A549 (cell line): ENCODE results near the gene SPTBN4. TPM values are rescaled to one million over a fixed set of nuclear protein-coding genes. Genes with fewer than 3 reads are reported as not detected.
A peak's percentile ranks its signal among the peaks of the same experiment; 100 is the strongest.

Experiments used
- ATAC-seq, 2 experiments: fragments of 200-7000 bp in 1 of 2; fragments of >200 bp in 1 of 2; cut with Nextera tagmentation in 1 of 2; cut with Tn5 transposase in 1 of 2; 3 replicates each; pipeline versions ENCODE4 v1.8.0 to v1.9.1; 2018 to 2020; ENCODE audit warnings: mild to moderate bottlenecking in 1 of 2, moderate library complexity in 1 of 2
- CTCF ChIA-PET: fragments of 300-600 bp; sonication (Branson Sonifier 250); formaldehyde crosslinking; extraction: SDS; loops from one replicate; lab custom pipeline; 2021; ENCODE audit warnings: antibody characterized with exemption, inconsistent platforms; lab: Yijun Ruan, JAX
- POLR2A ChIA-PET: fragments of 350-600 bp; formaldehyde crosslinking; extraction: SDS; loops from one replicate; lab custom pipeline; 2021; ENCODE audit warnings: antibody characterized with exemption, inconsistent platforms; lab: Yijun Ruan, JAX
- DNase-seq, 2 experiments: peaks; one replicate each; pipeline versions ENCODE4 v3.0.0 to v3.0.0-alpha.2; 2011 to 2016; ENCODE audit warnings: low read depth in 1 of 2, low spot score in 1 of 2
- FAIRE-seq: peaks from 2 replicates; lab custom pipeline; 2011; peaks lifted over from hg19 to GRCh38; lab: Jason Lieb, UNC
- H3K27ac ChIP-seq, 2 experiments: fragments of >200 bp; sonication (Bioruptor Twin); formaldehyde crosslinking; 3 replicates each; pipeline ENCODE4 v1.5.1; 2016 to 2017
- H3K4me1 ChIP-seq: fragments of >200 bp; sonication (Bioruptor Twin); formaldehyde crosslinking; 3 replicates; pipeline ENCODE4 v1.6.1; 2016
- H3K4me2 ChIP-seq: fragments of >200 bp; sonication (Bioruptor Twin); formaldehyde crosslinking; 3 replicates; pipeline ENCODE4 v1.6.1; 2016
- H3K4me3 ChIP-seq: fragments of >200 bp; sonication (Bioruptor Twin); formaldehyde crosslinking; 3 replicates; pipeline ENCODE4 v1.5.1; 2016
- H3K9me3 ChIP-seq: fragments of >200 bp; sonication (Bioruptor Twin); formaldehyde crosslinking; 3 replicates; pipeline ENCODE4 v1.6.1; 2016
- CBX2 ChIP-seq: fragments of 200-600 bp; sonication (generic); IDR thresholded peaks from 2 replicates; pipeline ENCODE4 v1.6.1; 2016; ENCODE audit warnings: low read depth, mild to moderate bottlenecking, borderline replicate concordance
- CEBPB ChIP-seq, 2 experiments: fragments of >200 bp in 1 of 2; sonication (Bioruptor Twin) in 1 of 2; formaldehyde crosslinking in 1 of 2; IDR thresholded peaks; 2 replicates each; pipeline ENCODE4 v1.6.1; 2012 to 2016
- CHD4 ChIP-seq: fragments of 200-600 bp; sonication (generic); IDR thresholded peaks from 2 replicates; pipeline ENCODE4 v1.6.1; 2016; ENCODE audit warnings: antibody characterized with exemption, mild to moderate bottlenecking, borderline replicate concordance
- EP300 ChIP-seq, 2 experiments: fragments of >200 bp; sonication (Bioruptor Twin); formaldehyde crosslinking; IDR thresholded peaks; 2 replicates in 1 of 2; 3 replicates in 1 of 2; pipeline ENCODE4 v1.6.1; 2016 to 2017
- ESRRA ChIP-seq: fragments of 150-350 bp; IDR thresholded peaks from 2 replicates; pipeline ENCODE4 v1.6.1; 2014; ENCODE audit warnings: mild to moderate bottlenecking, low read length, borderline replicate concordance
- FOSB ChIP-seq: fragments of 250-450 bp; sonication (Bioruptor Pico); IDR thresholded peaks from 2 replicates; pipeline ENCODE4 v1.5.0; 2020; ENCODE audit warnings: mild to moderate bottlenecking, moderate library complexity
- FOSL2 ChIP-seq, 2 experiments: fragments of 450-650 bp in 1 of 2; fragments of >200 bp in 1 of 2; sonication (Bioruptor Twin) in 1 of 2; formaldehyde crosslinking; IDR thresholded peaks; 2 replicates each; pipeline versions ENCODE4 v1.5.0 to v1.6.1; 2016 to 2020; ENCODE audit warnings: mild to moderate bottlenecking in 1 of 2, moderate library complexity in 1 of 2
- HDAC2 ChIP-seq: fragments of 200-600 bp; sonication (generic); IDR thresholded peaks from 2 replicates; pipeline ENCODE4 v1.6.1; 2016
- HEYL ChIP-seq: fragments of 250-450 bp; sonication (Bioruptor Pico); IDR thresholded peaks from 2 replicates; pipeline ENCODE4 v1.8.0; 2021; ENCODE audit warnings: mild to moderate bottlenecking, moderate library complexity
- HOXB13 ChIP-seq: fragments of 250-450 bp; sonication (Bioruptor Pico); IDR thresholded peaks from 2 replicates; pipeline ENCODE4 v1.5.0; 2020; ENCODE audit warnings: low read depth, mild to moderate bottlenecking, moderate library complexity
- HOXB5 ChIP-seq: fragments of 250-450 bp; sonication (Bioruptor Pico); IDR thresholded peaks from 2 replicates; pipeline ENCODE4 v1.5.0; 2020; ENCODE audit warnings: mild to moderate bottlenecking, moderate library complexity
- KDM1A ChIP-seq: fragments of 200-600 bp; sonication (generic); IDR thresholded peaks from 2 replicates; pipeline ENCODE4 v1.6.1; 2016; ENCODE audit warnings: low read depth, mild to moderate bottlenecking
- MYC ChIP-seq: IDR thresholded peaks from 2 replicates; pipeline ENCODE4 v1.6.1; 2012; ENCODE audit warnings: mild to moderate bottlenecking, inconsistent platforms, low read length, improper control_type of control experiment, borderline replicate concordance
- NR3C1 ChIP-seq: fragments of >200 bp; sonication (Bioruptor Twin); formaldehyde crosslinking; IDR thresholded peaks from 3 replicates; pipeline ENCODE4 v1.6.1; 2017
- PHF8 ChIP-seq: fragments of 200-600 bp; sonication (generic); IDR thresholded peaks from 2 replicates; pipeline ENCODE4 v1.6.1; 2016; ENCODE audit warnings: low read depth, mild to moderate bottlenecking, antibody characterized with exemption, moderate library complexity, borderline replicate concordance
- RAD21 ChIP-seq, 2 experiments: fragments of >200 bp in 1 of 2; sonication (Bioruptor Twin) in 1 of 2; formaldehyde crosslinking in 1 of 2; IDR thresholded peaks in 1 of 2; conservative IDR thresholded peaks in 1 of 2; 2 replicates in 1 of 2; 3 replicates in 1 of 2; pipeline ENCODE4 v1.6.1; 2012 to 2018; ENCODE audit warnings: inconsistent platforms in 1 of 2
- RCOR1 ChIP-seq: fragments of 150-350 bp; IDR thresholded peaks from 2 replicates; pipeline ENCODE4 v1.6.1; 2014; ENCODE audit warnings: antibody characterized with exemption, low read length, low read depth
- RNF2 ChIP-seq: fragments of 200-600 bp; sonication (generic); IDR thresholded peaks from 2 replicates; pipeline ENCODE4 v1.6.1; 2016; ENCODE audit warnings: low read depth, mild to moderate bottlenecking, antibody characterized with exemption, moderate library complexity, borderline replicate concordance
- SREBF2 ChIP-seq: fragments of 450-650 bp; IDR thresholded peaks from 2 replicates; pipeline ENCODE4 v1.6.1; 2014; ENCODE audit warnings: mild to moderate bottlenecking, moderate library complexity
- ZFP36 ChIP-seq: fragments of 450-650 bp; IDR thresholded peaks from 2 replicates; pipeline ENCODE4 v1.6.1; 2014; ENCODE audit warnings: borderline replicate concordance; ENCODE audit not compliant: partially characterized antibody
- WGBS: methylation state at CpG from one replicate; pipeline ENCODE4 v1.1.6; 2017; ENCODE audit errors: missing lambda C conversion rate; 5-methylcytosine and 5-hydroxymethylcytosine counted together
- polyA plus RNA-seq, 4 experiments: library from polyadenylated mRNA; depleted of rRNA in 3 of 4; stranded (reverse); fragments of >200 nt; fragmentation: RNase III in 1 of 4; extraction: RNeasy Plus Mini Kit Qiagen cat#74134 plus additional on column Dnase treatment in 1 of 4; gene quantifications; 2 replicates in 3 of 4; 3 replicates in 1 of 4; pipeline ENCODE4 v1.2.3, GENCODE V29; 2011 to 2017
- TF ChIP-seq, protein P1 (sequence below): IDR thresholded peaks from 2 replicates; pipeline ENCODE4 v1.6.1; 2012
- TF ChIP-seq, protein P2 (sequence below): fragments of >200 bp; sonication (Bioruptor Twin); formaldehyde crosslinking; IDR thresholded peaks from 3 replicates; pipeline ENCODE4 v1.6.1; 2016
- TF ChIP-seq, protein P3 (sequence below): IDR thresholded peaks from 2 replicates; pipeline ENCODE4 v1.6.1; 2012; ENCODE audit warnings: low read depth, borderline replicate concordance

SPTBN4 gene
- polyA plus RNA-seq, 2 of the 4 experiments (the other 2 are of a cell fraction) = 1.4 to 2.2 TPM

DNA sequence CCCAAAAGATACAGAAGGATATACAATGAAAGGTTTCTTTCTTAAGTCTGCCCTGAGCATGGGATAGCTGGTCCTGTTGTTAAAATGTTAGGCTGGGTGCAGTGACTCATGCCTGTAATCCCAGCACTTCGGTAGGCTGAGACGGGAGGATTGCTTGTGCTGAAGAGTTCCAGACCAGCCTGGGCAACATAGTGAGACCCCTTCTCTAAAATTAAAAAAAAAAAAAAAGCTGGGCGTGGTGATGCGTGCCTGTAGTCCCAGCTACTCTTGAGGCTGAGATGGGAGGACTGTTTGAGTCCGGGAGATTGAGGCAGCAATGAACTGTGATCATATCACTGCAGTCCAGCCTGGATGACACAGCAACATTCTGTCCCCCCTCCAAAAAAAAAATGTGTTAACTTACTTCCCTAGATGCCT, 57.3 kb downstream of the SPTBN4 start:
- no peak for ATAC-seq
- FAIRE-seq = no peak
- H3K4me3 ChIP-seq = no peak overlapping the region
- TF ChIP-seq FOSL2 (IDR thresholded peaks at IDR 0.05) = no peak
- TF ChIP-seq FOSL2 (CRISPR knock-in tag; IDR thresholded peaks at IDR 0.05) = peak; percentile 22; the same call in 1 of the 2 replicates
- no peak for TF ChIP-seq NR3C1
- WGBS = 58% methylated on average over 5 of the region's 5 CpGs
- POLR2A ChIA-PET = interaction anchor here (0.6 to 2.2 kb wide), 4 partner anchors 36 to 180 kb away, joined by 3 to 10 read pairs (median 4); partner anchors contain the start of genes BLVRB and SERTAD1
- peak overlapping the region; percentile 66; the same call in 1 of the 3 replicates for H3K4me2 ChIP-seq
- H3K4me1 ChIP-seq = peaks cover 21% of the 10 kb centered on the region
- H3K9me3 ChIP-seq = no peaks in the 10 kb centered on the region
- CTCF ChIA-PET = interaction anchor here (0.6 to 58.9 kb wide), 19 partner anchors 8 to 826 kb away, joined by 3 to 2247 read pairs (median 7); partner anchors contain the start of genes BLVRB and LTBP4
- H3K27ac ChIP-seq = peak overlapping the region in 1 of 2 experiments; percentile 1; a peak in 1 of 6 replicates
- no peak for DNase-seq

DNA sequence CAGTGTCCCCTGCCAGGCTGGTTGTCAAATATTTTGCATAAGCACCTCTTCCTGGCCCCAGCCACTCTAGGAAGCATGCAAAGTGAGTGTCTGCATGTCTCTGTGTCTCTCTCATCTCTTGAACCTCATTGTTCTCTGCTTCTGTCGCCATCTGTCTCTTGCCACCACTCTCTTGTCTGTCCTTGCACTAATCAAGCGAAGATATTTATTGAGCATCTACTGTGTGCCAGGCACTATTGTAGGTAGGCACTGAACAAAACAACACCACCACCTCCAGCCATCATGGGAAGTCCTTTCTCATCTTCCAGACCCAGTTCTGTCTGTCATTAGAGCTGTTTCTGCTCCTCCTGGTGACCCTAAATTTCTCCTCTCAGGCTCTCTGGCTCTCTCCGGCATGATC, 57.9 kb downstream of the SPTBN4 start:
- no peak overlapping the region for H3K4me3 ChIP-seq
- POLR2A ChIA-PET = interaction anchor here (1.2 to 2.2 kb wide), 2 partner anchors 59 to 99 kb away, joined by 3 to 10 read pairs; partner anchors contain the start of genes BLVRB and SERTAD1
- no peak for TF ChIP-seq ESRRA
- CTCF ChIA-PET = interaction anchor here (0.6 to 58.9 kb wide), 16 partner anchors 8 to 826 kb away, joined by 3 to 2247 read pairs (median 8); partner anchors contain the start of genes BLVRB and LTBP4
- FAIRE-seq (no peak), ATAC-seq (no peak), DNase-seq (no peak)
- H3K9me3 ChIP-seq = no peaks in the 10 kb centered on the region
- H3K4me1 ChIP-seq = peaks cover 24% of the 10 kb centered on the region
- 92% methylated on average over 3 of the region's 3 CpGs for WGBS
- 0 out of 6 replicates have a peak overlapping the region, but pooled peaks of 1 of the 2 experiments have one; percentile 1 for H3K27ac ChIP-seq
- H3K4me2 ChIP-seq = no peak overlapping the region

DNA sequence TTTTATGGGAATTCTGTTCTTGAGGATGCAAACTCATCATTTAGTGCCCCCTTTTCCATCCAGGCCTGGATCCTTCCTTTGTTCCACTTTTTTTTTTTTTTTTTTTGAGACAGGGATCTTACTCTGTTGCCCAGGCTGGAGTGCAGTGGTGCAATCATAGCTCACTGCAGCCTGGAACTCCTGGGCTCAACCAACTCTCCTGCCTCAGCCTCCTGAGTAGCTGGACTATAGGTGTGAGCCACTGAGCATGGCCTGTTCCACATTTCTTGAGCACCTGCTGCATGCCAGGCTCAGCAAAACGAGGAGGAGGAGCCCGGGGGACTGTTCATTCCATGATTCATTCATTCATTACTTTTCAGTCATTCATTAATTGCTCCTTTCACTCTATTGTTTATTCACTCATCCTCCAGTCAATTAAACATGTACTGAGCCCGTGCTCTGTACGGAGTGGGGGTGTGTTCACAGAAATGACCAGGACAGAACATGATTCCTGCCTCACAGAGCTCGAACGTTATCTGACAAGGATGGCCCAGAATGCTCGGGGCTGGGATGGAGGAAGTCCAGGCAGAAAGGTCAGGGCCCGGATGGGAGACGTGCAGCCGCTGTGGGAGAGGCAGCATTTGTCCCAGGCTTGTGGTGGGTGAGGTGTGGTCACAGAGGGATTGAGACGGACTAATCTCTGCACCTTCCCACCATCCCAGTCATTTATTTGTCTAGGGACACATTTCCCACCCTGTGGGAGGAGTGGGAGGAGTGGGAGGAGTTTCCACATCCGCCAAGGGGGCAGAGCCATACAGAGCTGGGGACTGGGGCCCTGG, 58.6 kb downstream of the SPTBN4 start:
- POLR2A ChIA-PET = interaction anchor here (0.6 to 1.2 kb wide), 3 partner anchors 60 to 109 kb away, joined by 3 read pairs; partner anchors contain the start of gene SERTAD1
- WGBS = 49% methylated on average over 12 of the region's 12 CpGs
- no peak for FAIRE-seq

DNA sequence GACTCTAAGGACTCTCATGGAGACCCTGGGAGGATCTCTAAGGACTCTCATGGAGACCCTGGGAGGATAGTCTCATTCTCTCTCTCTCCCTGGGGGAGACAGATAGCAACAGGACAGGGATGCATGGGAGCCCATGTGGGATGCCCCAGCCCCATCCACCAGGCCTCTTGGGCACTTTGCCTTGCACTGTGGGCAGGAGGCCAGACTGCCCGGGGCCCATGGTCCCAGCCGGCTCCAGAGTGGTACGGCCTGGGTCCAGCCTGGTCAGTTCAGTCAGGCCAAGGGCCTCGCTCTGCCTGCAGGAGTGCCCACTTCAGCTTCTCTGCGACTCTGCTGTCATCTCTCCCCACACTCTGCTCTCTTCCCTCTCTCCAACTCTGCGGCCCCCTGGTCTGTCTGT, 61.3 kb downstream of the SPTBN4 start:
- ATAC-seq (no peak), FAIRE-seq (no peak)
- CTCF ChIA-PET = interaction anchor here (0.7 to 58.9 kb wide), 9 partner anchors 9 to 108 kb away, joined by 3 to 2247 read pairs (median 27); partner anchors contain the start of genes BLVRB and LTBP4

More for the DNA sequence above, 58.6 kb downstream of the SPTBN4 start:
- Histone ChIP-seq H3K4me3 (no peak overlapping the region), H3K4me1 (peaks cover 26% of the 10 kb centered on the region), H3K27ac (no peak overlapping the region), H3K9me3 (no peaks in the 10 kb centered on the region), H3K4me2 (no peak overlapping the region)
- TF ChIP-seq PHF8 = no peak
- no peak for TF ChIP-seq HDAC2
- TF ChIP-seq KDM1A = no peak
- TF ChIP-seq, protein P1, sequence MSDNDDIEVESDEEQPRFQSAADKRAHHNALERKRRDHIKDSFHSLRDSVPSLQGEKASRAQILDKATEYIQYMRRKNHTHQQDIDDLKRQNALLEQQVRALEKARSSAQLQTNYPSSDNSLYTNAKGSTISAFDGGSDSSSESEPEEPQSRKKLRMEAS = no peak
- no peak for TF ChIP-seq RNF2
- TF ChIP-seq ZFP36 = no peak
- TF ChIP-seq HOXB5 (CRISPR knock-in tag) = no peak
- TF ChIP-seq SREBF2 = no peak
- TF ChIP-seq HOXB13 (CRISPR knock-in tag) = no peak
- TF ChIP-seq NR3C1 = no peak
- no peak for TF ChIP-seq CEBPB (IDR thresholded peaks at IDR 0.05)
- TF ChIP-seq CBX2 = no peak
- TF ChIP-seq, protein P2, sequence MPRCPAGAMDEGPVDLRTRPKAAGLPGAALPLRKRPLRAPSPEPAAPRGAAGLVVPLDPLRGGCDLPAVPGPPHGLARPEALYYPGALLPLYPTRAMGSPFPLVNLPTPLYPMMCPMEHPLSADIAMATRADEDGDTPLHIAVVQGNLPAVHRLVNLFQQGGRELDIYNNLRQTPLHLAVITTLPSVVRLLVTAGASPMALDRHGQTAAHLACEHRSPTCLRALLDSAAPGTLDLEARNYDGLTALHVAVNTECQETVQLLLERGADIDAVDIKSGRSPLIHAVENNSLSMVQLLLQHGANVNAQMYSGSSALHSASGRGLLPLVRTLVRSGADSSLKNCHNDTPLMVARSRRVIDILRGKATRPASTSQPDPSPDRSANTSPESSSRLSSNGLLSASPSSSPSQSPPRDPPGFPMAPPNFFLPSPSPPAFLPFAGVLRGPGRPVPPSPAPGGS = no peak
- TF ChIP-seq RAD21 (conservative IDR thresholded peaks at IDR 0.05 in 1 of 2, IDR thresholded peaks at IDR 0.05 in 1 of 2) = no peak
- no peak for TF ChIP-seq FOSL2 (IDR thresholded peaks at IDR 0.05)
- TF ChIP-seq FOSL2 (CRISPR knock-in tag; IDR thresholded peaks at IDR 0.05) = no peak
- no peak for TF ChIP-seq EP300 (IDR thresholded peaks at IDR 0.05)
- TF ChIP-seq MYC = no peak
- TF ChIP-seq, protein P3, sequence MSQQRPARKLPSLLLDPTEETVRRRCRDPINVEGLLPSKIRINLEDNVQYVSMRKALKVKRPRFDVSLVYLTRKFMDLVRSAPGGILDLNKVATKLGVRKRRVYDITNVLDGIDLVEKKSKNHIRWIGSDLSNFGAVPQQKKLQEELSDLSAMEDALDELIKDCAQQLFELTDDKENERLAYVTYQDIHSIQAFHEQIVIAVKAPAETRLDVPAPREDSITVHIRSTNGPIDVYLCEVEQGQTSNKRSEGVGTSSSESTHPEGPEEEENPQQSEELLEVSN = no peak
- TF ChIP-seq HEYL (CRISPR knock-in tag) = no peak
- DNase-seq (no peak), ATAC-seq (no peak)
- CTCF ChIA-PET = interaction anchor here (0.6 to 58.9 kb wide), 17 partner anchors 9 to 221 kb away, joined by 3 to 2247 read pairs (median 5); partner anchors contain the start of gene LTBP4

More for the DNA sequence above, 61.3 kb downstream of the SPTBN4 start:
- WGBS = 72% methylated on average over 6 of the region's 6 CpGs
- peaks cover 30% of the 10 kb centered on the region for H3K4me1 ChIP-seq
- no peak overlapping the region for H3K4me2 ChIP-seq
- no peak overlapping the region for H3K27ac ChIP-seq
- DNase-seq = no peak
- TF ChIP-seq FOSL2 (IDR thresholded peaks at IDR 0.05) (no peak), FOSL2 (CRISPR knock-in tag; IDR thresholded peaks at IDR 0.05) (no peak), SREBF2 (no peak), FOSB (CRISPR knock-in tag) (no peak), PHF8 (no peak), RCOR1 (no peak), CHD4 (no peak)
- TF ChIP-seq, protein P3 = no peak
- H3K9me3 ChIP-seq = no peaks in the 10 kb centered on the region
- POLR2A ChIA-PET = no interaction called here
- no peak overlapping the region for H3K4me3 ChIP-seq
